Activated CD4-positive, alpha-beta T cell treated with anti-CD3 and anti-CD28 coated beads for 1 hour (primary cell): ENCODE data around the gene TMTC2.

Experiments
- DNase-seq: peaks from one replicate; pipeline ENCODE4 v3.0.0-alpha.2; 2020

The TMTC2 gene

DNA sequence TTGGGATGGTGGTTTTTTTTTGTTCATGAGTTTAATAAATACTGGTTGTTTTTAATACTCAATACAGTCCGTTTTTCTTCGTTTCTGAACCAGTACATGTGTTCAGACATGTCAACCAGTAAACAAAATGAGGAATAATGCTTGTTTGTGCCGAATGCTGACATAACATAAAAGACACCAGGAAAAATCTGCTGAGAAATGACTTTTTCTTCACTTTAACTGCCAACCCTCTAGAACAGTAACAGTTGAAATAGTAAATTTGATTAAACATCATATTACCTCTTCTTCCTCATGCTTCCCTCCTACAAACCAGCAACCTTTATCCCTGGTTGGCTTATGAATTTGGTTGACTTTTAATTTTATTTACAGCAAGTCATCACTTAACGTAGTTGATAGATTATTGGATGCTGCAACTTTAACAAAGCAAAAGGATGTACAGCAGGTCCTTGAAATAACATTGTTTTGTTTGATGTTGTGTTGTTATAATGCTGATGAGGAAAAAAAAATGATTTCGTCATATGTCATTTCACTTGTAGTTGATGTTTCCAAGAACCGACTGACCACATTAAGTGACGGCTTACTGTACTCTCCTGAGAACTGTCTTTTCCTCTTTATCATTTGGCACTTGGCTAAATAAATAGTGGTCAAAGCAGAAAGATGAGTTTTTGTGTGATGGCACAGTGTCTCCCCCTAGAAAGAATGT is 340.5 kb downstream of the TMTC2 start:
- no peak for DNase-seq

DNA sequence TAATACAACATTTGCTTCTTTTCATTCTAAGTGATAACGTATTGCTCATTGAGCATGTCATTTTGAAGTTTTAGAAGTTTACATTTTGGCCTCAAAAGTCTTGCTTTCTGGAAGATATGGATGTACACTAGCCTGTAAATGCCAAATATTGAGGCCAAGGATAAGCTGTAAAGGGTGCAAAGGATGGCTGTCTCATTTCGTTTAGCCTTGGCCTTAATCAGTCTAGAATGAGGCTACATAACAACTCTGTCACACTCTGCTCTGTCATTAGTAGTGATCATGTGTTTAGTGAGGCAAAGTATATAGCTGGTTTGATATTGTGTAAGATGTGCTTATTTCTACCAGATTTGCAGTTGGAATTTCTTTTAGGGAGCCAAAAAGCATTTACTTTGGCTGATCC is 344.5 kb downstream of the TMTC2 start:
- no peak for DNase-seq

DNA sequence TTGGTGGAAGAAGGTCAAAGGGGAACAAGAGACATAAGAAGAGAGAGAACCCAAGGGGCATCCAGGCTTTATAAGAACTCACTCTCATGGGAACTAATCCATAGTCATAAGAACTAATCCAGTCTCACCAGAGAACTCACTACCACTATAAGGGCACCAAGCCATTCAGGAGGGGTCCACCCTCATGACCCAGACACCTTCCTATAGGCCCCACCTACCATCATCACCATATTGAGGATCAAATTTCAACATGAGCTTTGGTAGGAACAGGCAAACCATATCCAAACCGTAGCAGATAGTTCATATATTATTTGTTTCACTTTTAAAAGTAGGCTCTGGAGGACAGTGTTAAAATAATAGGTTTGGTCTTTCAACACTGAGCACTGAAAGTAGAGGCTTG is 350.1 kb downstream of the TMTC2 start:
- no peak for DNase-seq

DNA sequence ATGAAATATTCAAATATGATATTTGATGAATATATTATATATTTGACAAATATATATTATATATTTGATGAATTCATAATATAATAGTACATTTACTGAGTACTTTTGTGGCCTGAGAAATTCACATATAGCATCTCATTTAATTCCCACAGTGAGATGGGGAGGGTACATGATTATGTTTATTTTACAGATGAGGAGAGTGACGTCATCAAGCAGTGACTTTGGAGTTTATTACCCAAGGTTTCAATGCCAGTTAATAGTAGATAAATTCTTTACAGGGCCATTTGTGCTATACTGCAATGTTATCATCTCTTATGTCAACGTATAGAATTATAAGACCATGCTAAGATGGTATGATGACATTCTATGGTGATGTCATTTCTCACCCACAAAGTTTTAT is 352.7 kb downstream of the TMTC2 start:
- no peak for DNase-seq

DNA sequence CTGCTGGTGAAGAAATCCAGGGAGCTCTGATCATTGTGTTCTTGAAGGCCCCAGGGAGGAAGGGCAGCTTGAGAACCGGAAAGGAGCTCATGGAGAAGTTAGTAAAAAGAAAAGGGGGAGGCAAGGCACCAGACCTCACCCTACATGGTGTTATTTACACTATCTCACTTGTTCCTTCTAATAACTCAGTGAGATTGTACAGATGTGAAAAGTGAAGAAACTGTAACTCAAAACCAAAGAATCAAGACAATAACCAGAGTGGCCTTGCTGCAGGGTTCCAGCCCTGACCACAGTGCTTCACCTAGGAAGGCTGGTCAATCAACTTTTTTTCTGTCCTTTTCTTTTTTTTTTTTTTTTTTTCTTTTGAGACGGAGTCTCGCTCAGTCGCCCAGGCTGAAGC is 353.6 kb downstream of the TMTC2 start:
- DNase-seq: no peak

DNA sequence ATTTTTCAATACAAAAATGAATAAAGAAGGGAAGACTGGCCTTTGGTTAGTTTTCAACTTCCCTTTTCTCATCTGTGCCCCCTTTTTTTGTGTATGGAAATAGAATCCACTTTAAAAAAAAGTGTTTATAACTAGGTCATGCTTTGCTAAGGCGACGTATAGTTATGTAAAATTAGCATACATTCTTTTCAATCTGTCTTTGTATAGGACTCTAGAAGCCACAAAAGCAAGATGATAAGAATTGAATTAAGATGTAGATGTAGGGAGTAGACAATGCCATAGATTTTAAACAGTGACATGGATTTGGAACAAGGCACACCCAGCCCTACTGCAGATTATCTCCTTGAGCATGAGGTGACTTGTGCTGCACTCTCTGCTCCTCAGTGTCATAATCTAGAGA is 354.3 kb downstream of the TMTC2 start:
- DNase-seq: no peak

DNA sequence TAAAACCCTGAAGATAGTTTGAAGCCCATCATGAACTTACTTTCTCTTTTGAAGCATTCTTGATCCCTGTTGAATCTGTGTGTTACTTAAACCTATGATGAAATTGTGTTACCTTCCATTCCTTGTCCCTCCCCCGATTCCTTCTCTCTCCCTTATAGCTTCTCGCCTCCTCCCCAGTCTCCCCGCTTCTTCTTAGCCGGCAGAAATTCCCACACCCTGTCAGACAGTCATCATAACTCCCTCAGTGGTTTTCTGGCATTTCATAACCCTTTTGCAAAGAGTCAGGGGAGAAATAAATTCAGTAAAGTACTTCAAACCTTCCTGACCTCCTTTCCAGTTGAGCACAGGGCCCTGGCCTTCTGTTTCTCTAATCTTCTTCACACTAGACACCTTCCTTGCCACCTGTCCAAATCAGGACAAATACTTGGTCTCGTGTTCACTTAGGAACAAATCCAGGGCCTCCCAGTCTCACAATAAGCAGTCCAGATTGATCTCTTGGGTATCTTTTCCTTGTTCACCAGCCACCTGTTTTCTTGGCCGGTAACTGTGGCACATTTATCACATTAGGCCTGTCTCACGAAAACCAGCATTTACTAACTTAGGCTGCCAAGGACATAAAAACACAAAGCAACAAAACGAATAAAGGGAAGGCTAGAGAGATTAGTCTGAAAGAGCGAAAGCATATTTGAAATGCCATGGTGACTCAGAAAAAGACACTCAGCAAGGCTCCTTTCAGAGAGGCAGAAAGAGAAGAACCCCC is 355.9 kb downstream of the TMTC2 start:
- DNase-seq: no peak

DNA sequence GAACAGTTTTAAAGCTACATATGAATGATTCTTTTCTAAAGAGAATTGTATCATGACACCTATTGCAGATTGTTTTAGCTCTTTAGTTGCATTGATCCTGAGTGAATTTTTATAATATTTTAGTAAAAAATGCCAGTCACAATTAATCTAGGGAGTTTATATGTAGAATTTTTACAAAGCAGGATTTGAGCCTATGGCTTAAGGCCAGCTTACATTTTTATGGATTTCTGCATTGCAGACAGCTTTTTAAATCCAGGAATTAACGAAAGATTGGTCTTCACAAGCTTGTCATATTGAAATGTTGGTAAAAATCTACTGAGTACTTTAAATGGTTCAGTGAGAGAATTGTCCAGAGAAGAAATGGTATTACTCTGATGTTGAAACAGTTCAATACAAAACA is 358.0 kb downstream of the TMTC2 start:
- no peak for DNase-seq

DNA sequence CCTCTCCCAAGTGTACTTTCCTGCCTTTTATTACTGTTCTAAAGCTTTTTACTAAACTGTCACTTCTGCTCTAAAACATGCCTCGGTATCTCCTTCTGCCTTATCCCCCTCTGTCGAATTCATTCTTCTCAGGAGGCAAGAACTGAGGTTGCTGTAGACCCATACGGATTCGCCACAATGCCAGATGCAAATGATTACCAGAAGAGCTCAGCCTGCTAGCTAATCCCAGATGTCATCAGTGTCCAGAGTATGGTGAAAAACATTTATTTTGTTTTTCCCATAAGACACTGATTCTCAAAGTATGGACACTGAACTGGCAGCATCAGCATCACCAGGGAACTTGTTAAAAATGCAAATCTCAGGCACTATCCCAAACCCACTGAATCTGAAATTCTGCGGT is 359.3 kb downstream of the TMTC2 start:
- DNase-seq: no peak

DNA sequence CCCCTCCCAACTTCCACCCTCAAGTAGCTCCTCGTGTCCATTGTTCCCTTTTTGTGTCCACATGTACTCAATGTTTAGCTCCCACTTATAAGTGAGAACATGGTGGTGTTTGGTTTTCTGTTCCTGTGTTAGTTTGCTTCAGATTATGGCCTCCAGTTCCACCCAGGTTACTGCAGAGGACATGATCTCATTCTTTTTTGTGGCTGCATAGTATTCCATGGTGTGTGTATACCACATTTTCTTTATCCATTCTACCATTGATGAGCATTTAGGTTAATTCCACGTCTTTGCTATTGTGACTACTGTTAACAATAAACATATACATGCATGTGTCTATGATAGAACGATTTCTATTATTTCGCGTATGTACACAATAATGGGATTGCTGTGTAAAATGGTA is 362.6 kb downstream of the TMTC2 start:
- no peak for DNase-seq

DNA sequence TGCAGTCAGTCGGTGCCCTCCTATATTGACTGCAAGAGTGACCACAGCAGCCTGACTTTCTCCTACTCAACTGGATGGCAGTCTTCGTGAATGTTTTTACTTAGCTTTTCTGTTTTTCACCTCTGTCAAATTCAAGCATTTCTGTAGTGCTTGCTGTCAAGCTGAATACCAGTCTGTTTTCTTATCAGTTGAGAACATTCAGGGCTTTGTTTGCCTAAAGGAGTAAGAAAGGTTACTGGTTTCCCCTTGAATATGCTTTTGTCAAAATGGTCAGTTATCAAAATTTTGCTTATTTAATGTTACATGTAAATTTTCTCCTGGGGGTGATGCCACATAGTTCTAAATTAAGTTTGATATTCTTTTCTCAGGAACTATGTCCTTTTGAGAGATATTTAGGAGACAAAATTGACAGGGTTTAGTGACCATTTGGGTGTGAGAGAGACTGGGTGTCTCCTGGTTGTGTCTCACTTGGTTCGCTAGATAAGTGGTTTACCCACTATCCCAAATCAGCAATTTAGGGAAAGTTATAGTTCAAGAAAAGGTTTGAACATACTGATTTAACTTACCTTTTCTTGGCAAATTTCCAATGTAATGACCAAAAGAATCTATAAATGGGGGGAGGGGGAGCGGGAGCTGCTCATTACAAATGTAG is 366.3 kb downstream of the TMTC2 start:
- no peak for DNase-seq

DNA sequence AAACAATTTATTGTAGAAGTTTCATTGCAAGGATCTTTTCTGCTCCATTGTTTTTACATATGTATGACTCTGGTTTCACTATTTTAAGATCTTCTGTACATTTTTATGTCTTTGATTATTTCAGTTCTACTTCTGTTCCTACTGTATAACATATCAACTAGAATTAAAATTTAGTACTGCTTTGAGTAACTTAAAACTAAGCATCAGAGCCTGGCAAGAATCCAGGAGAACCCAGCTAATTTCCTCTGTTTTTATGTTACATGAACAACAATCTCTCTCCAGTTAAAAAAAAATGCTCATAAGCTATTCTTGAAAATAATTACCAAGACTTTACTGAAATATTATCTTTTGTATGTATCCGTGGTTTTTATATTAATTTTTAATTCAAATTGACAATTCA is 370.7 kb downstream of the TMTC2 start:
- DNase-seq: no peak

DNA sequence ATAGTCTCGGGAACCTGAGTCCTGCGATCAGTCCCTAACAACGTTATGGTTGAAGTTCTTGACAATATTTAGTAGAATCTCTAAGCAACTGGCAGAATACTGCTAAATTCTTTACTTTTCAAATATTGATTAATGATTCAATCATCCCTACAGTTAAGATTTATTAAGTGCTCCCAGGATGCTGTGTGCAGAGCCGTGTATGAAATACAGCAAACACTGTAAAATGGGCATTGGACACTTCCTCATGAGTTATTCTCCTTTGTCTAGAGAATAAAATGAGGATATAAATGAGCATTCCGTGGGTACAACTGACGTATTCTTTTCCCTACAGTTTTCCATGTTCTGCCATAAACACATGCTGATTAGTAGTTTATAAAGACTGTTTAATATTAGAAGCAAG is 372.4 kb downstream of the TMTC2 start:
- DNase-seq: no peak

DNA sequence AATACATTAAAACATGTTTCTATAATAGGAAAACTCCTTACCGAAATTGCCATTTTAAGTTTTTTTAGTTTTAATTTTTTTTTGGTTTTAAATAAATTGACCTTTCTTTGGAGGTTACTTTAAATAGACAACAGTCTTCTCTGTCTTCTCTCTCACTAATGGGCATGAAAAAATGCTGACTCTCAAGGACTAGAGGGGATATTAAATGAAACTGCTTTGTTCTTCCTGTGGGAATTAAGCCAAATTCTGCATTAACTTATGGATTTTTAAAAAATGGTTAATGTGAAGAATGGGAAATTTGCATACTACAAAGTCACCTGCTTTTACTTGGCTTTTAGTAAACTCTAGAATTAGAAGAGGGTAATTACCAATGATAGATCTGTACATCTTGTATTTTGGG is 378.9 kb downstream of the TMTC2 start:
- no peak for DNase-seq

DNA sequence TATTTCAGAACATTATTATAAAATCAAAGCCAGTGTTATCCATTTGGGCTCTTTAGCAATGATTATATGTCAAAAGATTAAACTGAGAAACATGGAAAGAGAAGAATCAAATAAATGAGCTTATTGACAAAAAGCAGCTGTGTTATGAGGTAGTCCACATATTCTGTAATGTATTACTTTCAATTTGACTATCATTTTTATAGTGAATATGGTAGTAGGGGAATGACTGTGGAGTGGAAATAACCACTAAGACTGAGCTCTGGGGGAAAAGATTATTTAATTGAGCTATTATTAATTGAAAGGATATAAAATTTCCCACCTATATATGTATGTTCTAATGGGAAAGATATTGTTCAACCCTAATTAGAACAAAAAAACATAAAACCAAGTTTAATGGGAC is 381.3 kb downstream of the TMTC2 start:
- DNase-seq: no peak

DNA sequence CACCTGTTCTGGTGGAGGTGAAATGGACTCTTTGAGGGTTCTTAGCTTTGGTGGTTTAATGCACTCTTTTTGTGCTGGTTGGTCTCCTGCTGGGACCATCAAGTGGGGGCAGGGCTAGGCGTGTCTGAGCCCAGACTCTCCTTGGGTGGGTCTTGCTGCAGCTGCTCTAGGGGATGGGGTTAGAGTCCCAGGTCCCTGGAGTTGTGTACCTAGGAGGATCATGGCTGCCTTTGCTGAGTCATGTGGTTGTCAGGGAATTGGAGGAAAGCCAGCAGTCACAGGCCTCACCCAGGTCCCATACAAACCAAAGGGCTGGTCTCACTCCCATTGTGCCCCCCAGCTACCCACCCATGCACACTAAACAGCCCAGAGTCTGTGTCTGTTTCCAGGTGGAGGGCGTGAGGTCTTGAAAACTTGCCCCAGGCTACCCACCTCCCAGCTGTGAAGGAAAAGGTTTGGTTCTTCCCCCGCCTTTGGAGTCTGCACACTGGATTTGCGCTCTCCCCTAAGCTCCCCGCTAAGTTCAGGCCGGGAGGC is 387.7 kb downstream of the TMTC2 start:
- no peak for DNase-seq

DNA sequence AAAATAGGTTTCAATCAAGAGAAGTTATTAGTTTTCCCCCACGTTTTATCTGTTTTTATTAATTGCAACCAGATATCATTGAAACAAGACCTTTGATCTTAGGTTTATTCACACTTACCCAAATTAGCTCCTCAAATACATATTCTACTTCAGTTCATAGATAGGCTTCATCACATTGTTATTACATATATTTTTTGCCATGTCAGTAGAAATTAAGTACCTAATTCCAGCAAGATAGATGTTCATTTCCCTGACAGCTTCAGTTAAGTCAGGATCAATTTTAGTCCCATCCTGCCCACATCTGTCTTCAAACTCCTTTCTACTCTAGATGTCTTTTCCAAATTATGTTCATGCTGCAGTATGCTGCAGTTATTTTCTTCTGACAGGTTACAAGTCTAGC is 388.8 kb downstream of the TMTC2 start:
- DNase-seq: no peak

DNA sequence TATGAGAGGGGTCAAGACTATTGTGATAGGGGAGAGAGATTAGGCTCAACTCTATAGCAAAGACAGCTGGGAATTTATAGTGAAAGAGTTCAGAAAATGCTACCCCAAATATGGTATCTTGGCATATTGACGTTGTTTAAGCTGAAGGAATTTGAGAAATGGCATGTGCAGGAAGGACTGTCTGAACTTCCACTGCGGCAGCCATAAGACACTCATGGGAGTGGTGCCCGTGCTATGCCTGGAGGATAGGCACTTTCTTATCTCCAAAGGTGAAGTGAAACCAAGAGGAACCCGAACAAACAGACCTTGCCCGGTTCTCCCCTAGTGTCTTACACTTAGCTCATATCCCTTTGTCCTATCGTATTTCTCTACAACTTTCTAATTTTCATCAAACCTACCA is 390.3 kb downstream of the TMTC2 start:
- no peak for DNase-seq

DNA sequence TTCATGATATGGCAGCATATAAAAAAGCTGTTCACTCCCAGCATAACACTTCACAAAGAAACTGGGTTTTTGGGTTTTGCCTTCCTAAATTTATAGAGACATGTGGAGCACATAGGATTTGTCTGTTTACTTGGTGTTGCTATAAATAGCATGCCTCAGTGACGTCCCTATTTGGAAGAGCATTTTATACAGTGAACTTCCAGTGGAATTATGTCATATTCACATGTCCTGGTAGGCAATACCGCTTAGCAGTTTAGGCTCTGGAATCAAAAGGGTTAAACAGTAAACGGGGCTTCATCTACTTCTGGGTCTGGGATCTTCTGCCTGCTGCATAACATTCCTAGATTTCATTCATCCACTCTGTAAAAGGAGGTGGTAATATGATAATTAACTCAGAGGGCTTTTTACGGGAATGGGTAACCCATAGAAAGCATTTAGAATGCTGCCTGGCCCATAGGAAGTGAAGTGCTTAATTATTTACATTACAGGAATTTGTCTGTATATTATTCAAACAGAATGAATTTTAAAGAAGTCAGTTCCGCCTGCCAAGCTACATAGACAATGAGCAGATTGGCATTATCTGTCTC is 396.1 kb downstream of the TMTC2 start:
- DNase-seq: no peak

DNA sequence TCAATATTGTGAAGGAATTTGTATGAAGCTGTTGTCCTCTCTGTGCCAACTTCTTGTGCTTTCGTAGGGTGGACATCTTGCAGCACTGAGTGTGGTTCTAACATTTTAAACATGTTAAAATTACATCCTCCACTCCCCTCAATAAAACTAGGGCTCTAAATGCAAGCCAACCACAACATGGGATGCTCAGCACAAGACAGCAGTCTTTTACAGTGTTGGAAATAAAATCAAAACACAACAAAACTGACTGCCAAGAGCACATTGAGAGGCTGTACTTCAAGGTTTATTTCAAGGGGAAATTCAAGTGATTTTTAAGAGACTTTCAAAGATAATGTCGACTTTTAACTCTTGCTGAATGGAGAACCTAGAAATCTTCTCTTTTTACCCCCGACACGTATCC is 396.9 kb downstream of the TMTC2 start:
- DNase-seq: no peak

DNA sequence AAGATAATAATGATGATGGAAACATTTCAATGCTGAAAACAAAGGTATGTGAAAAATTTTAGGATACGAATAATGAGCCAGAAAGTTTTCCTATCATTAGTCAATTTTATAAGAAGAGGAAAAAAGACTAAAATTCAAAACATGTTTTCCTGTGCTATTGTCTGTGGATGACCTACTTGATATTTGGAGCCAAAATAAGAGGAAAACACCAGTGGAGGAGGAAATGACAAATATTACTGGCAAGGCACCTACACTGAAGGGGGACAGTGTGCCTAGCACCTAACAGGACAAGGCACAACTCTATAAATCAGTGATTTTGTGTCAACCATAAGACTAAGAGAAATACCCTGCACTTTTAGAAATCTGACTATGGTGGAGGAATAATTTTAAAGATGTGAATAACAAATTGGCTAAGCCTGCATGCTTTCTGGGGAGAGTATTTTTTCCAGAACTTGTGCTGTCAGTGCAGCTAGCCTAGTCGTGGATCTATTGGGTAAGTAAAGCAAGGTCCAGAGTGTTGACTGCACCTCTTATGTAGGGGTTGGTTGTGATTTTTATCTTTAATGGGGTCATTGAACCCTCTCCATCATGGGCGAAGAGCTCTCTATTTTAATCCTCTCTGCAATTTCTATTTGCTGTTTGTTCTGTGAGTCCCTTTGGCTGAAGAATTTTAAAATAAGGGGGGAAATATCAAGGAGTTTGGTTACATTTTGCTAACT is 398.0 kb downstream of the TMTC2 start:
- DNase-seq: no peak

DNA sequence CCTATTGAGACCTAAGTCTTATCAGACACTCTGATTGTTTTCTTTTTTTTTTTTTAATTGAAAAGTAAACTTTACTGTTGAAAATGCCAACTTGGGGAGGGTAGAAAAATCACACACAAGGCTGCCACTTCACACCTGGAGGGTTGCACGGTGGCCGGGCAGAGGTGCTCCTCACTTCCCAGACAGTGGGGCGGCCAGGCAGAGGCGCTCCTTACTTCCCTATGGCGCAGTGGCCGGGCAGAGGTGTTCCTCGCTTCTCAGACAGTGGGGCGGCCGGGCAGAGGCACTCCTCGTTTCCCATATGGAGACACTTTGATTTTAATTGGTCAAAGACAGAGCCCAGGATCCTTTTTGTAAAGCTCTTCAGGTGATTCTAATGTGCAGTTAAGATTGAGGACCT is 399.3 kb downstream of the TMTC2 start:
- DNase-seq: no peak

DNA sequence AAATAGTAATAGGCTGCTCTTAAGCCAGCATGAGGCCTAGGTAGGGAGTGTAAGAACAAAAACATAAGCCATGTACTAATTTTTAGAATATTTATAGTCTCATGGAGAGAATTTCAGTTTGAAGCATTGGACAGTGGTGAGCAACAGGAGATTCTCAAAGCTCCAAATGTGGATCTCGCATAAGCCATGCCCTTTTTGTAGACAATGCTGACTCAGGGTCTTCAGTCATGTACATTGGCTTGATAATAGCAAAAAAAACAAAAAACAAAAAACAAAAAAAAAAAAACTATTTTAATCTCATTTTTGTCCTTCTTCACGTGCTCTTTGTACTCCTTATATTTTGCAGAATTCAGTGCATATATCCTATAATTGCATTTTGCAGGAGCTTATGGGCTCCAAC is 402.9 kb downstream of the TMTC2 start:
- DNase-seq: no peak
